Lung (tissue), 12 donors: ENCODE measurements around the gene GPC2. TPM values are rescaled to one million over a fixed set of nuclear protein-coding genes. Genes with fewer than 3 reads are reported as not detected.
"Not testable (repeated sequence)": the region's sequence is repeated elsewhere in the genome, so short reads cannot be mapped to it uniquely, and the experiment has no call there.

Experiments used
- ATAC-seq: fragments of 200-7000 bp; cut with Tn5 transposase; one replicate; pipeline ENCODE4 v1.9.1; 2020; ENCODE audit warnings: moderate number of reproducible peaks; ENCODE audit not compliant: insufficient read depth, low FRiP score
- DNase-seq, 3 donors: peaks; one replicate each; pipeline ENCODE4 v3.0.0-alpha.2; 2013 to 2017
- H3K27ac ChIP-seq, 2 donors: one replicate each; pipeline ENCODE4 v1.5.1; 2013; ENCODE audit warnings: mild to moderate bottlenecking in 2 of 2, moderate library complexity in 2 of 2, control low read depth in 1 of 2, inconsistent platforms in 1 of 2, low read depth in 1 of 2, low read length in 1 of 2
- H3K27me3 ChIP-seq, 3 donors: one replicate each; pipeline ENCODE4 v1.5.1; 2013; ENCODE audit warnings: low read length in 2 of 3; ENCODE audit not compliant: control insufficient read depth in 3 of 3, insufficient read depth in 3 of 3
- H3K36me3 ChIP-seq, 4 donors: one replicate each; pipeline ENCODE4 v1.5.1; 2013; ENCODE audit warnings: low read length in 4 of 4, mild to moderate bottlenecking in 1 of 4, moderate library complexity in 1 of 4; ENCODE audit not compliant: control insufficient read depth in 4 of 4, insufficient read depth in 4 of 4
- H3K4me1 ChIP-seq, 5 donors: one replicate each; pipeline ENCODE4 v1.5.1; 2013; ENCODE audit warnings: low read length in 5 of 5, mild to moderate bottlenecking in 2 of 5, moderate library complexity in 1 of 5; ENCODE audit not compliant: control insufficient read depth in 5 of 5, insufficient read depth in 5 of 5
- H3K4me3 ChIP-seq: one replicate; pipeline ENCODE4 v1.5.1; 2013; ENCODE audit warnings: mild to moderate bottlenecking, control low read depth, moderate library complexity
- H3K9ac ChIP-seq, 2 donors: one replicate each; pipeline ENCODE4 v1.5.1; 2013; ENCODE audit warnings: low read length in 2 of 2, control low read depth in 1 of 2; ENCODE audit not compliant: insufficient read depth in 1 of 2
- H3K9me3 ChIP-seq, 4 donors: one replicate each; pipeline ENCODE4 v1.5.1; 2013; ENCODE audit warnings: low read length in 3 of 4, mild to moderate bottlenecking in 1 of 4, moderate library complexity in 1 of 4; ENCODE audit not compliant: control insufficient read depth in 4 of 4, insufficient read depth in 3 of 4
- CTCF ChIP-seq: IDR thresholded peaks from 2 replicates; pipeline ENCODE4 v1.5.1; 2012; ENCODE audit warnings: mild to moderate bottlenecking; ENCODE audit errors: control extremely low read depth, extremely low read depth
- WGBS, 2 donors: extraction: QIAGEN DNeasy Blood & Tissue Kit; methylation state at CpG; one replicate each; pipeline ENCODE4 v1.1.7; 2013; 5-methylcytosine and 5-hydroxymethylcytosine counted together
- polyA plus RNA-seq, 2 donors: library from polyadenylated mRNA; stranded (reverse); fragments of 200-250 nt; gene quantifications; one replicate each; pipeline ENCODE4 v1.2.1, GENCODE V29; 2013
- total RNA-seq, 2 donors: library from RNA; depleted of rRNA in 1 of 2; stranded (reverse); fragments of >200 nt in 1 of 2; gene quantifications; one replicate each; pipeline ENCODE4 v1.2.1, GENCODE V29; 2014 to 2021
- donor health status: control.
- donor health status: control.
- donor health status: Bipolar disorder and iron deficiency.
- donor health status: healthy.
- donor health status: DM: yes; HTN: yes; CAD: no.

Gene GPC2
- total and polyA plus RNA-seq, 4 donors: 0.61 to 2.1 (median 1.0) TPM

- DNase-seq: no peak
- WGBS, 2 donors: 86 to 96% methylated on average over 10 of the region's 10 CpGs
These were observed 42.1 kb upstream of the GPC2 start for GRCh38 chr7:100219271-100219737.

GRCh38 chr7:100217934-100218333, 40.8 kb upstream of the GPC2 start:
- not testable (repeated sequence) for H3K9ac ChIP-seq

More at GRCh38 chr7:100219271-100219737, 42.1 kb upstream of the GPC2 start:
- ATAC-seq: no peak
- Histone ChIP-seq H3K27me3 (no peaks in the 10 kb centered on the region), H3K4me1 (no peaks in the 10 kb centered on the region), H3K9ac (no peak overlapping the region), H3K9me3 (no peaks in the 10 kb centered on the region), H3K4me3 (no peak overlapping the region), H3K36me3 (peaks cover 0 to 22% (median 2%) of the 10 kb centered on the region in 4 donors), H3K27ac (no peak overlapping the region)
- no peak for TF ChIP-seq CTCF

GRCh38 chr7:100215895-100216294, 38.7 kb upstream of the GPC2 start:
- H3K9ac ChIP-seq: no peak overlapping the region
- no peaks in the 10 kb centered on the region for H3K4me1 ChIP-seq
- H3K9me3 ChIP-seq: no peaks in the 10 kb centered on the region
- H3K27ac ChIP-seq: no peak overlapping the region
- ATAC-seq (no peak), DNase-seq (peak; percentile 21 to 46 (median 29))
- peaks cover 0 to 6% (median 0%) of the 10 kb centered on the region in 4 donors for H3K36me3 ChIP-seq
- H3K4me3 ChIP-seq: no peak overlapping the region
- no peak for TF ChIP-seq CTCF
- no peaks in the 10 kb centered on the region for H3K27me3 ChIP-seq
- WGBS, 2 donors: 60 to 73% methylated on average over 6 of the region's 6 CpGs

More at GRCh38 chr7:100217934-100218333, 40.8 kb upstream of the GPC2 start:
- H3K4me3 ChIP-seq, H3K27ac ChIP-seq, H3K9me3 ChIP-seq, ATAC-seq, H3K4me1 ChIP-seq, DNase-seq, H3K27me3 ChIP-seq: not testable (repeated sequence)
- H3K36me3 ChIP-seq: peaks cover 0 to 18% (median 2%) of the 10 kb centered on the region in 4 donors
- peak; percentile 74 for TF ChIP-seq CTCF
- WGBS, 2 donors: 0% methylated on average over 1 of the region's 5 CpGs

- DNase-seq, ATAC-seq, H3K4me1 ChIP-seq, H3K9me3 ChIP-seq, H3K27ac ChIP-seq, H3K36me3 ChIP-seq, H3K9ac ChIP-seq, H3K27me3 ChIP-seq, H3K4me3 ChIP-seq: not testable (repeated sequence)
- WGBS, 2 donors: 85 to 95% methylated on average over 5 of the region's 5 CpGs
These were observed 37.2 kb upstream of the GPC2 start for GRCh38 chr7:100214356-100214755.
